GM12801 (cell line): ENCODE results near the gene CLDN9.

ENCODE experiments used
- TF ChIP-seq, protein P1 (sequence below): IDR thresholded peaks from one replicate; pipeline ENCODE4 v1.5.1; 2011; ENCODE audit warnings: control low read depth; ENCODE audit not compliant: insufficient read length; ENCODE audit errors: extremely low read depth

The CLDN9 gene

DNA sequence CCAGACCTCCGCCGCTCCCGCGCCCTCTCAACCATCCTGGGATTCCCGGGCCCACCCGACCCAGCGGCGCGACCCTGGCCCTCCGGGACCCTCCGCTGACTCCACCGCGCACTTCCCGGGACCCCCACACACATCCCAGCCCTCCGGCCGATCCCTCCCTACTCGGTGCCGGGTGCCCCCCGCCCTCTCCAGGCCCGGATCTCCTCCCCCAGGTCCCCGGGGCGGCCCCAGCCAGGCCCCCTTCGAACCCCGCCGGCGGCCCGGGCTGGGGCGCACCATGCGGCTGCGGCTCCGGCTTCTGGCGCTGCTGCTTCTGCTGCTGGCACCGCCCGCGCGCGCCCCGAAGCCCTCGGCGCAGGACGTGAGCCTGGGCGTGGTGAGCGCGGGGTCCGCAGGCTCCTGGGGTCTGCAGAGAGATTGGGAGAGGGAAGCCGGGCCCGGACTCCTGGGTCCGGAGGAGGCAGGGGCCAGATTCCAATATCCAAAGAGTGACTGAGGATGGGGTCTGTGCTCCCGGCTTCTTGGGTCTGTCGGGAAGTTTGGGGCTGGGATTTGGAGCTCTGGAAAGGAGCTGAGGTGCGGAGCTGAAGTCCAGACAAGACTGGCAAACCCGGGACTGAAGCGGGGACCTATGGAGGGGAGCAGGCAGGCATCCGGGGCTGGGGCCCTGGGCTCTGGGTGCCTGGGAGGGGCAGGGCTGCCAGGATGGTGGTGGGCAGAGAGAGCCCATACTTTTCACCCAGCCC lies 34.1 kb downstream of the CLDN9 start:
- TF ChIP-seq, protein P1, sequence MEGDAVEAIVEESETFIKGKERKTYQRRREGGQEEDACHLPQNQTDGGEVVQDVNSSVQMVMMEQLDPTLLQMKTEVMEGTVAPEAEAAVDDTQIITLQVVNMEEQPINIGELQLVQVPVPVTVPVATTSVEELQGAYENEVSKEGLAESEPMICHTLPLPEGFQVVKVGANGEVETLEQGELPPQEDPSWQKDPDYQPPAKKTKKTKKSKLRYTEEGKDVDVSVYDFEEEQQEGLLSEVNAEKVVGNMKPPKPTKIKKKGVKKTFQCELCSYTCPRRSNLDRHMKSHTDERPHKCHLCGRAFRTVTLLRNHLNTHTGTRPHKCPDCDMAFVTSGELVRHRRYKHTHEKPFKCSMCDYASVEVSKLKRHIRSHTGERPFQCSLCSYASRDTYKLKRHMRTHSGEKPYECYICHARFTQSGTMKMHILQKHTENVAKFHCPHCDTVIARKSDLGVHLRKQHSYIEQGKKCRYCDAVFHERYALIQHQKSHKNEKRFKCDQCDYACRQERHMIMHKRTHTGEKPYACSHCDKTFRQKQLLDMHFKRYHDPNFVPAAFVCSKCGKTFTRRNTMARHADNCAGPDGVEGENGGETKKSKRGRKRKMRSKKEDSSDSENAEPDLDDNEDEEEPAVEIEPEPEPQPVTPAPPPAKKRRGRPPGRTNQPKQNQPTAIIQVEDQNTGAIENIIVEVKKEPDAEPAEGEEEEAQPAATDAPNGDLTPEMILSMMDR, result no peak

DNA sequence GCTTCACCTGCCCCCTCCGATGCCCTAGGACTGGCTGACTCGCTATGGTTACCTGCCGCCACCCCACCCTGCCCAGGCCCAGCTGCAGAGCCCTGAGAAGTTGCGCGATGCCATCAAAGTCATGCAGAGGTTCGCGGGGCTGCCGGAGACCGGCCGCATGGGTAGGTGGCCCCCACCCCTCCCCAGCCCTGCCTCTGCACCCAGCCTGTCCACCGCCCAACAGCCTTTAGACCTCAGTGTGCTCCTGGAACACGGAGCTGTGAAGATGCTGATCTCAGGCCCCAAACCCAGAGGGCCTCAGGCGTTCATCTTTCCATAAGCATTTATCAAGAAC lies 34.6 kb downstream of the CLDN9 start:
- TF ChIP-seq, protein P1, result no peak

DNA sequence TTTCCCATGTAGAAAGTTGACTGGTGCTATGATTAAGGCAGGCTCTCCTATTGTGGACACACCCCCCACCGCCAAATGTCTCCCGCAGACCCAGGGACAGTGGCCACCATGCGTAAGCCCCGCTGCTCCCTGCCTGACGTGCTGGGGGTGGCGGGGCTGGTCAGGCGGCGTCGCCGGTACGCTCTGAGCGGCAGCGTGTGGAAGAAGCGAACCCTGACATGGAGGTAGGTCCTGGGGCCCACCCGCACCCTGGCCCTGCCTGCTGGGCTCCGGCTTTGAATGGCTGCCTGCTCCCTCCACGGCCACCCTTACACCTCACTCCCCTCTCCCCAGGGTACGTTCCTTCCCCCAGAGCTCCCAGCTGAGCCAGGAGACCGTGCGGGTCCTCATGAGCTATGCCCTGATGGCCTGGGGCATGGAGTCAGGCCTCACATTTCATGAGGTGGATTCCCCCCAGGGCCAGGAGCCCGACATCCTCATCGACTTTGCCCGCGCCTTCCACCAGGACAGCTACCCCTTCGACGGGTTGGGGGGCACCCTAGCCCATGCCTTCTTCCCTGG lies 37.3 kb downstream of the CLDN9 start:
- TF ChIP-seq, protein P1, result no peak

DNA sequence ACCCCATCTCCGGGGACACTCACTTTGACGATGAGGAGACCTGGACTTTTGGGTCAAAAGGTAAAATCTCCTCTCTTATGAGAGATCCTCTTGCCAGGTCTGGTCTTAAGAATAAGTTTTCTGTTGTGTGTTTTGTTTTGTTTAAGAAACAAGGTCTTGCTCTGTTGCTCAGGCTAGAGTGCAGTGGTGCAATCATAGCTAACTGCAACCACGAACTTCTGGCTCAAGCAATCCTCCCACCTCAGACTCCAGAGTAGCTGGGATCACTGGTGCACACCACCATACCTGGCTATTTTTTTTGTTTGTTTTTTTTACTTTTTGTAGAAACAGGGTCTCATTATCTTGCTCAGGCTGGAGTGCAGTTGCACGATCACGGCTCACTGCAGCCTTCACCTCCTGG lies 37.8 kb downstream of the CLDN9 start:
- TF ChIP-seq, protein P1, result no peak

DNA sequence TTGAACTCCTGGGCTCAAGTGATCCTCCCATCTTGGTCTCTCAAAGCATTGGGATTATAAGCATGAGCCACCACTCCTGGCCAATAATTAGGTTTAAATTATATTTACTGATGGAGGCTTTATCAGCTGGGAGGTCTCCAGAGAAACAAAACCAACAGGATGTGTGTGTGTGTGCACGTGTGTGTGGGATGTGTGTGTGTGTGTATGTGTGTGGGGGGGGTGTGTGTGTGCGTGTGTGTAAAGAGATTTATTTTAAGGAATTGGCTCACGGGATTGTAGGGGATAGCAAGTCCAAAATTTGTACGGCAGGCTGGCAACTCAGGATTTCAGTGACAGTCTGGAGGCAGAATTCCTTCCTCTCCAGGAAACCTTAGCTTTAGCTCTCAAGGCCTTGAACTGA lies 38.3 kb downstream of the CLDN9 start:
- TF ChIP-seq, protein P1, result no peak

DNA sequence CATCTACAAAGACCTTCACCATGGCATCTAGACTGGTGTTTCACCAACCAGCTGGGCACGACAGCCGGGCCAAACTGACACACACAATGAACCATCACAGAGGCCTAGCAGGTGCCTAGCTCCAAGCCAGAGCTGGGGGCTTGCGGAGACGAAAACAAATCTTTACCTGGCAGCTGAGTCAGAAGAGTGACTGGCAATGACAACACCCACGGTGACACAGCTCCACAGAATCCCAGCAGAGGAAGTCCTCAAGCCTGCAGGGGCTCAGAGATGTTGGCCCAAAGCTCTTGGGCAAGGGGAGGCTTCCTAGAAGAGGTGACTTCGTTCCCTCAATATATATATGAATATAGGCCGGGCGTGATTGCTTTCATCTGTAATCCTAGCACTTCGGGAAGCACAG lies 38.8 kb downstream of the CLDN9 start:
- TF ChIP-seq, protein P1, result no peak

DNA sequence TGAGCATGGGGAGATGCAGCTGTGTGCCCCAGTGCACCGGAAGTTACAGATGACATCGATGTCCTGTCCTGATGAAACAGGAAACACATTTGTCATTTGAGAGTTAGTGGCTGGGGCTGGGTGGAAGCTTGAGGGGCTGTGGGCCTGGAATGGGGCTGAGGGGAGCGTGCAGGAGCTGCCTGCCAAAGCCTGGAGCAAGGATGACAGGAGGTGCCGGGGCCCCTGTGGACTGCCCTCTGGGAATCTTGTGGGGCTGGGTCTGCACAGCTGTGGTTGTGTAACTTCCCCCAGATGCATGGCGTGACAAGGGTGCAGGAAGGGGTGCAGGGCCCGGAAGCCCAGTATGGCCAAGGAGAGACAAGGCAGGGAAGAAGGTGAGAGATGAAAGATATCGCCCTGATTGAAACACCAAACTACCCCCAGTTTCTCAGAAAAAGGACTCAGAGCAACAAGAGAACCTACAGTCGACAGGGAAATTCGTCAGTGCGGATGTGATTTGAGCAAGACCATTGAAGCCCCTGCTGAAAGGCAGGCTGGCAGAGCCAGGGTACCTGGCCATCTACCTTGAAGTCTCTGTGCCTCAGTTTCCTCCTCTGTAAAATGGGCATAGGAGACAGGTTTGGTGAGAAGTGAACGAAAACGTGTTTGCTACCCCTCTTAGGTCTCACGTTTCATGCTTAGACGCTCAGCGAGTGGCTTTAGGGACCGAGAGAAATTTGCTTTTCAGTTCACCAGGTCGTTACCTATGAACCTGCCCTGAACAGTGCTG lies 42.4 kb downstream of the CLDN9 start:
- TF ChIP-seq, protein P1, result no peak
